ENCODE measurements around the gene SOST. TPM values are rescaled to one million over a fixed set of nuclear protein-coding genes. Genes with fewer than 3 reads are reported as not detected.

SOST gene
- total RNA-seq, 3 donors from 2014 or later (not counting 1 experiment from before 2014, with no cell fraction given), result not detected

GRCh38 chr17:43768943-43769342 lies 10.4 kb upstream of the SOST start:
- no peak overlapping the region for H3K4me3 ChIP-seq (ENCODE audit: low read length)
- H3K27ac ChIP-seq (ENCODE audit: low read length), result no peak overlapping the region
- Mint-ChIP-seq H3K4me1 (peaks cover 4 to 17% of the 10 kb centered on the region in 2 donors), H3K27ac (no peak overlapping the region), H3K9me3 (no peaks in the 10 kb centered on the region), H3K36me3 (no peaks in the 10 kb centered on the region), H3K4me3 (no peak overlapping the region), H3K27me3 (ENCODE audit: low read depth in 2 of 2) (peaks cover 4 to 10% of the 10 kb centered on the region in 2 donors)
- 94% methylated on average over 6 of the region's 7 CpGs for WGBS (ENCODE audit: insufficient coverage)
- intact Hi-C loops (cut with micrococcal nuclease), result no loop called here
- H3K36me3 ChIP-seq (ENCODE audit: control insufficient read depth, insufficient read depth, low read length), result no peaks in the 10 kb centered on the region
- no peaks in the 10 kb centered on the region for H3K9me3 ChIP-seq (ENCODE audit: control insufficient read depth, insufficient read depth, low read length)
- TF ChIP-seq, protein P1, sequence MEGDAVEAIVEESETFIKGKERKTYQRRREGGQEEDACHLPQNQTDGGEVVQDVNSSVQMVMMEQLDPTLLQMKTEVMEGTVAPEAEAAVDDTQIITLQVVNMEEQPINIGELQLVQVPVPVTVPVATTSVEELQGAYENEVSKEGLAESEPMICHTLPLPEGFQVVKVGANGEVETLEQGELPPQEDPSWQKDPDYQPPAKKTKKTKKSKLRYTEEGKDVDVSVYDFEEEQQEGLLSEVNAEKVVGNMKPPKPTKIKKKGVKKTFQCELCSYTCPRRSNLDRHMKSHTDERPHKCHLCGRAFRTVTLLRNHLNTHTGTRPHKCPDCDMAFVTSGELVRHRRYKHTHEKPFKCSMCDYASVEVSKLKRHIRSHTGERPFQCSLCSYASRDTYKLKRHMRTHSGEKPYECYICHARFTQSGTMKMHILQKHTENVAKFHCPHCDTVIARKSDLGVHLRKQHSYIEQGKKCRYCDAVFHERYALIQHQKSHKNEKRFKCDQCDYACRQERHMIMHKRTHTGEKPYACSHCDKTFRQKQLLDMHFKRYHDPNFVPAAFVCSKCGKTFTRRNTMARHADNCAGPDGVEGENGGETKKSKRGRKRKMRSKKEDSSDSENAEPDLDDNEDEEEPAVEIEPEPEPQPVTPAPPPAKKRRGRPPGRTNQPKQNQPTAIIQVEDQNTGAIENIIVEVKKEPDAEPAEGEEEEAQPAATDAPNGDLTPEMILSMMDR (IDR thresholded peaks at IDR 0.05), result no peak
- peaks cover 18% of the 10 kb centered on the region for H3K4me1 ChIP-seq (ENCODE audit: control insufficient read depth, insufficient read depth, low read length)
- DNase-seq (no peak), ATAC-seq (no peak)
- H3K27me3 ChIP-seq (ENCODE audit: control insufficient read depth, insufficient read depth, low read length), result no peaks in the 10 kb centered on the region

- Histone ChIP-seq H3K4me1 (ENCODE audit: control insufficient read depth, insufficient read depth, low read length) (peaks cover 13% of the 10 kb centered on the region), H3K4me3 (ENCODE audit: low read length) (no peak overlapping the region), H3K27ac (ENCODE audit: low read length) (no peak overlapping the region), H3K9me3 (ENCODE audit: control insufficient read depth, insufficient read depth, low read length) (no peaks in the 10 kb centered on the region), H3K27me3 (ENCODE audit: control insufficient read depth, insufficient read depth, low read length) (no peaks in the 10 kb centered on the region), H3K36me3 (ENCODE audit: control insufficient read depth, insufficient read depth, low read length) (no peaks in the 10 kb centered on the region)
- no peak overlapping the region for H3K27ac Mint-ChIP-seq
- TF ChIP-seq, protein P1 (IDR thresholded peaks at IDR 0.05), result no peak
- H3K4me3 Mint-ChIP-seq, result no peak overlapping the region
- H3K4me1 Mint-ChIP-seq, result peaks cover 2 to 12% of the 10 kb centered on the region in 2 donors
- H3K27me3 Mint-ChIP-seq (ENCODE audit: low read depth in 2 of 2), result peaks cover 4 to 10% of the 10 kb centered on the region in 2 donors
- ATAC-seq (no peak), DNase-seq (no peak)
- intact Hi-C loops (cut with micrococcal nuclease), result no loop called here
- 33% methylated on average over 9 of the region's 9 CpGs for WGBS (ENCODE audit: insufficient coverage)
- H3K9me3 Mint-ChIP-seq, result no peaks in the 10 kb centered on the region
- no peaks in the 10 kb centered on the region for H3K36me3 Mint-ChIP-seq
Observed at GRCh38 chr17:43768382-43768781, 9.8 kb upstream of the SOST start.

DNA sequence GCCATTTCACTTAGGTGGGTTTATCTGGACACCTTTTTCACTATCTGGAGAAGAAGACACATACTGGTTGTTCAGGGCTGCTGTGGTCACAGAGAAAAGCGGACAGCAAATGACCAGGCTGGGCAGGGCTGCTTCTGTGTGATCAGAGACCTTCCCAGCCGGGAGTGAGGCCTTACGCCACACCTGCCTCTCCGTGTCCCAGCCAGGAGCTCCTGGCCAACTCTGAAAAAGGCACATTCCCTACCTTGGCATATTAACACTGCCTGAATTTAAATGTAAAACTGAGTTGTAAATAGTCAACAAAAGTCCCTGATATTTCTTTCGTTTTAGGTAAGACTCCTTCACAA lies 9.1 kb upstream of the SOST start:
- peaks cover 0 to 5% of the 10 kb centered on the region in 2 donors for H3K4me1 Mint-ChIP-seq
- intact Hi-C loops (cut with micrococcal nuclease), result no loop called here
- no peak overlapping the region for H3K4me3 Mint-ChIP-seq
- H3K36me3 Mint-ChIP-seq, result no peaks in the 10 kb centered on the region
- Histone ChIP-seq H3K9me3 (ENCODE audit: control insufficient read depth, insufficient read depth, low read length) (no peaks in the 10 kb centered on the region), H3K27me3 (ENCODE audit: control insufficient read depth, insufficient read depth, low read length) (no peaks in the 10 kb centered on the region), H3K27ac (ENCODE audit: low read length) (no peak overlapping the region), H3K4me1 (ENCODE audit: control insufficient read depth, insufficient read depth, low read length) (peaks cover 6% of the 10 kb centered on the region), H3K4me3 (ENCODE audit: low read length) (no peak overlapping the region), H3K36me3 (ENCODE audit: control insufficient read depth, insufficient read depth, low read length) (no peaks in the 10 kb centered on the region)
- ATAC-seq (no peak), DNase-seq (no peak)
- H3K27ac Mint-ChIP-seq, result no peak overlapping the region
- H3K9me3 Mint-ChIP-seq, result no peaks in the 10 kb centered on the region
- H3K27me3 Mint-ChIP-seq (ENCODE audit: low read depth in 2 of 2), result peaks cover 4 to 10% of the 10 kb centered on the region in 2 donors
- TF ChIP-seq, protein P1 (IDR thresholded peaks at IDR 0.05), result no peak
- 88% methylated on average over 5 of the region's 5 CpGs for WGBS (ENCODE audit: insufficient coverage)

DNA sequence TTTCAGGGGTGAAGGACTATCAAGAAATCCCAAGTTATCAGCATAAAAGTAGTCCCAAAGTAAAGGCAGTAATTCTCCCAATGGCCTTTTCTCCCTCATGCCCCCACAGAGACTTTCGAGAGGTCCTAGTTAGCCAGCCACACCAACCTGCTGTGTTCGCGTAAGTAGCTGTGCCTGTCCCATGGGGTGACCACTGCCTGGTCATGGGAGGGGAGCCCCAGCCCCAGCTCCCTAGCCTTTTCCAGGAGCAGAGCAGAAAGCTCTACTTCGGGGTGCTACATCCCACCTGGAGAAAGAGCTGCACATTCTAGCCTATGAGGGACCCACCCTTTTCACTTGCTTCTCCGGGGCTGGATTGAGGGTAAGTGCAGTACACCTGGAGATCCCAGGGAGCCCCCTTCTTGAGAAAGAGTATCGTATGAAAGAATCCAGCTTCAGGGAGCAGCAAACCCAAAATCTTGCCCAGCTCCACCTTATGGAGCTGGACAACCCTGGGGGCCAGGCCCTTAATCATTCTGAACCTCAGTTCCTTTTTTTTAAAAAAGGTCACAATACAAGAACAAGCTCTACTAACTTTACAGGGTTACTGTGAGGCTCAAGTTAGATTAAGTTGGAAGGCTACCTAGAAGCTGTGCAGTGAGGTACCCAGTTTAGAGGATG lies 8.6 kb upstream of the SOST start:
- Mint-ChIP-seq H3K9me3 (no peaks in the 10 kb centered on the region), H3K27me3 (ENCODE audit: low read depth in 2 of 2) (peaks cover 4 to 10% of the 10 kb centered on the region in 2 donors), H3K4me1 (peaks cover 0 to under 1% of the 10 kb centered on the region in 2 donors), H3K27ac (no peak overlapping the region), H3K4me3 (no peak overlapping the region), H3K36me3 (no peaks in the 10 kb centered on the region)
- no peaks in the 10 kb centered on the region for H3K36me3 ChIP-seq (ENCODE audit: control insufficient read depth, insufficient read depth, low read length)
- 91% methylated on average over 6 of the region's 6 CpGs for WGBS (ENCODE audit: insufficient coverage)
- intact Hi-C loops (cut with micrococcal nuclease), result no loop called here
- TF ChIP-seq, protein P1 (IDR thresholded peaks at IDR 0.05), result no peak
- DNase-seq, result no peak
- H3K27me3 ChIP-seq (ENCODE audit: control insufficient read depth, insufficient read depth, low read length), result no peaks in the 10 kb centered on the region
- no peak for ATAC-seq
- peaks cover under 1% of the 10 kb centered on the region for H3K4me1 ChIP-seq (ENCODE audit: control insufficient read depth, insufficient read depth, low read length)
- H3K9me3 ChIP-seq (ENCODE audit: control insufficient read depth, insufficient read depth, low read length), result no peaks in the 10 kb centered on the region
- no peak overlapping the region for H3K27ac ChIP-seq (ENCODE audit: low read length)
- H3K4me3 ChIP-seq (ENCODE audit: low read length), result no peak overlapping the region

All from natural killer cell (primary cell).